A549 treated with AZD9567 at 1 μM for 4 hours (cell line): ENCODE data around the gene COL17A1. TPM values are rescaled to one million over a fixed set of nuclear protein-coding genes. Genes with fewer than 3 reads are reported as not detected.

Experiments
- total RNA-seq: library from RNA; stranded (reverse); fragments of 200-300 nt; extraction: Qiagen RNA extraction; gene quantifications from 5 replicates; pipeline ENCODE4 v1.2.3, GENCODE V29; 2022; ENCODE audit not compliant: insufficient read depth

The COL17A1 gene
- total RNA-seq: 1.0 to 2.3 TPM (median 1.2 TPM) in 5 replicates

DNA sequence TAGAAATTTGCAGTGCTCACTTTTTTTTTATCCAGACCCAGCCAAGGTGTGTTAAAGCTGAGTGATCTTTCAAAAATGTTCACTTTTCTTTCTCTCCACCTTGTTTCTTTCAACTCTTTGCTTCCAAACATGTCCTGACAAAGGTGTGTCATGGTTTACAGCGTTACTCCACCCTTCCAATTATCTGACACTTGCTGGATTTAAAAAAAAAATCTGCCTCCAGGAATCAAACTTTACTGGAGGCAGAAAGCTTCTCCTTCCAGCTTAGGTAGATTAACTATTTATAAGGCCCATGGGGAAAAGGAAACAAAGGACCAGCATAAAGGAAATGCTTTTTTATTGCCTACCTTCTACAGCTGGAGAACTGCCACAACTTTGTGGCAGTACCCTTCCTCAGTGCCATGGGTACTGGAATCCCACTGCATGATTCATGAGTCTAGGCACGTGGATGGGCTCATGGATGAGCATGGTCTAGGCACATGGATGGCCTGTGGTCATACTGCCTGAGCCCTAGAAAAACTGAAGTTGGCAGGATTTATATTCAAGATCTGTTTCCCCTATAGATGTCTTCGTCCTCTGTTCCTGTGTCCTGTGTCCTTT, at the start of gene COL17A1:
Gene COL17A1, minus strand, starts transcription at position 80 of the 600 bp plus-strand sequence. CDS start 5,207 bp downstream, outside the sequence.

DNA sequence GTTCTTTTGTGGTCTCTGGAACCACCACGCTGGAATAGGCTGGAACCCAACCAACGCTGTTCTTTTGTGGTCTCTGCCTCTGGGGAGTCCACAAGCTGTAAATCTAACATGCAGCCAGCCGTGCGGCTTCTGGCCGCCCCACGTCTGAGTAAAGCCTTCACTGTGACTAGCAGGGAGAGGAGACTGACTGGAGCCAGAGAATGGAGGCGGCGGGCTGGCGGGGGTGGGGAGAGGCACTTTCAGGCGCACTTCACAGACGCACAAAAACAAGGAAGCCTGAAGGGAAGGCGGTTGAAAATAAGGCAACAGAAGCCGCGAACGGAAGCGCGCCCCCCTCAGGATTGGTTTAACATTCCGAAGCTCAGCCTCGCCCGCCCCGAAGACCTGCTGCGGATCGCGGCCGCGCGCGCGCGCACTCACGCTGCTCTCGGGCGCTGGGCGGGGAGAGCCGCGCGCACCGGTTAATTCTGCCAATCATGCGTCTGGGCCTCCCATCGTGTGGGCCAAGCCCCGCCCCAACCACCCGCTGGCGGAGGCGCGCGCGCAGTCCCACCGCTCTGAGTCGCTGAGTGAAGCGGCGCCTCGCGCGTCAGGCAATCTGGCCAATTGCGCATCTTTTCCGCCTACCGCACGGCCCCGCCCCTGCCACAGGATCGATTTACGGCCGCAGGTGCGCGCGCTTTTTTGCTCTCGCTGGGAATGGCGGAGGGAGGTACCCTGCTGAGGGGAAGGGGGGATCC, 36.0 kb upstream of the COL17A1 start, which contains the start of gene SFR1:
Gene SFR1, plus strand, starts transcription at position 687 of the 740 bp plus-strand sequence. Its CDS starts 13 bp downstream, at position 700.

Other genes starting within 250 kb of the COL17A1 start
- 0.70 to 1.2 TPM (median 0.93 TPM) in 5 replicates for gene SH3PXD2A, start 230.3 kb downstream of the COL17A1 start, total RNA-seq
- 18.2 to 31.8 TPM (median 19.0 TPM) in 5 replicates for gene STN1, start 167.7 kb downstream of the COL17A1 start, total RNA-seq
- gene SLK, start 118.7 kb downstream of the COL17A1 start, total RNA-seq: 21.9 to 30.1 TPM (median 29.8 TPM) in 5 replicates
- 10.7 to 21.1 TPM (median 12.7 TPM) in 5 replicates for gene SFR1, start 36.3 kb upstream of the COL17A1 start, total RNA-seq
- 0.22 to 0.34 TPM (median 0.24 TPM) in 4 of 5 replicates, not detected in the other for gene CFAP43, start 146.5 kb upstream of the COL17A1 start, total RNA-seq
- gene GSTO1, start 169.0 kb upstream of the COL17A1 start, total RNA-seq: 243 to 294 TPM (median 269 TPM) in 5 replicates
- gene GSTO2, start 183.3 kb upstream of the COL17A1 start, total RNA-seq: 1.7 to 2.6 TPM (median 2.0 TPM) in 4 of 5 replicates, not detected in the other